DND-41 (cell line): ENCODE results near the gene ONECUT1.

Experiments
- EZH2 ChIP-seq: IDR thresholded peaks from 3 replicates; pipeline ENCODE4 v1.6.1; 2012; ENCODE audit warnings: borderline replicate concordance, low read depth, mild to moderate bottlenecking, moderate library complexity, low read length, inconsistent platforms; ENCODE audit not compliant: severe bottlenecking
- TF ChIP-seq, protein P1 (sequence below): IDR thresholded peaks from 2 replicates; pipeline ENCODE4 v1.5.1; 2012; ENCODE audit warnings: borderline replicate concordance, low read length, moderate library complexity, mild to moderate bottlenecking; ENCODE audit not compliant: poor library complexity, severe bottlenecking; ENCODE audit errors: extremely low read depth

DNA sequence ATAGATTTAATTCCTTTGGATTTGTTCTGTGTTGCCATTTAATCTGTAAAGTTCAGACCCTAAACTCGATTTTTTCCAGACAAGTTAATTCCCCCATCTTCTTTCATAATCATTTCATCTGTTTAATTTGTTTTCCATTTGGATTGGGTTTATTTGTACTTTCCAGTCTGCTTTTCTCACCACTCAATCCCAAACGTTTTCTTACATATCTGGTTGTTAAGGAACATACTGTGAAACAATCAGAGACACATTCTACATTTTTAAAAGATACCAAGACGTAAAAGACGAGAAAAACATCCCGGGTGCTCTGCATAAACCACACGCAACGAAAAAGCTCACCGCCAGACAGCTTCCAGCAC is 13.0 kb upstream of the ONECUT1 start:
- TF ChIP-seq, protein P1, sequence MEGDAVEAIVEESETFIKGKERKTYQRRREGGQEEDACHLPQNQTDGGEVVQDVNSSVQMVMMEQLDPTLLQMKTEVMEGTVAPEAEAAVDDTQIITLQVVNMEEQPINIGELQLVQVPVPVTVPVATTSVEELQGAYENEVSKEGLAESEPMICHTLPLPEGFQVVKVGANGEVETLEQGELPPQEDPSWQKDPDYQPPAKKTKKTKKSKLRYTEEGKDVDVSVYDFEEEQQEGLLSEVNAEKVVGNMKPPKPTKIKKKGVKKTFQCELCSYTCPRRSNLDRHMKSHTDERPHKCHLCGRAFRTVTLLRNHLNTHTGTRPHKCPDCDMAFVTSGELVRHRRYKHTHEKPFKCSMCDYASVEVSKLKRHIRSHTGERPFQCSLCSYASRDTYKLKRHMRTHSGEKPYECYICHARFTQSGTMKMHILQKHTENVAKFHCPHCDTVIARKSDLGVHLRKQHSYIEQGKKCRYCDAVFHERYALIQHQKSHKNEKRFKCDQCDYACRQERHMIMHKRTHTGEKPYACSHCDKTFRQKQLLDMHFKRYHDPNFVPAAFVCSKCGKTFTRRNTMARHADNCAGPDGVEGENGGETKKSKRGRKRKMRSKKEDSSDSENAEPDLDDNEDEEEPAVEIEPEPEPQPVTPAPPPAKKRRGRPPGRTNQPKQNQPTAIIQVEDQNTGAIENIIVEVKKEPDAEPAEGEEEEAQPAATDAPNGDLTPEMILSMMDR = no peak
- no peak for TF ChIP-seq EZH2
